MV-4-11 (cell line): Measurements from ENCODE around the gene TMEM119.

ENCODE experiments used
- DNase-seq: peaks from one replicate; lab custom pipeline; 2025; lab: John Stamatoyannopoulos, UW

TMEM119 gene, protein sequence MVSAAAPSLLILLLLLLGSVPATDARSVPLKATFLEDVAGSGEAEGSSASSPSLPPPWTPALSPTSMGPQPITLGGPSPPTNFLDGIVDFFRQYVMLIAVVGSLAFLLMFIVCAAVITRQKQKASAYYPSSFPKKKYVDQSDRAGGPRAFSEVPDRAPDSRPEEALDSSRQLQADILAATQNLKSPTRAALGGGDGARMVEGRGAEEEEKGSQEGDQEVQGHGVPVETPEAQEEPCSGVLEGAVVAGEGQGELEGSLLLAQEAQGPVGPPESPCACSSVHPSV

DNA sequence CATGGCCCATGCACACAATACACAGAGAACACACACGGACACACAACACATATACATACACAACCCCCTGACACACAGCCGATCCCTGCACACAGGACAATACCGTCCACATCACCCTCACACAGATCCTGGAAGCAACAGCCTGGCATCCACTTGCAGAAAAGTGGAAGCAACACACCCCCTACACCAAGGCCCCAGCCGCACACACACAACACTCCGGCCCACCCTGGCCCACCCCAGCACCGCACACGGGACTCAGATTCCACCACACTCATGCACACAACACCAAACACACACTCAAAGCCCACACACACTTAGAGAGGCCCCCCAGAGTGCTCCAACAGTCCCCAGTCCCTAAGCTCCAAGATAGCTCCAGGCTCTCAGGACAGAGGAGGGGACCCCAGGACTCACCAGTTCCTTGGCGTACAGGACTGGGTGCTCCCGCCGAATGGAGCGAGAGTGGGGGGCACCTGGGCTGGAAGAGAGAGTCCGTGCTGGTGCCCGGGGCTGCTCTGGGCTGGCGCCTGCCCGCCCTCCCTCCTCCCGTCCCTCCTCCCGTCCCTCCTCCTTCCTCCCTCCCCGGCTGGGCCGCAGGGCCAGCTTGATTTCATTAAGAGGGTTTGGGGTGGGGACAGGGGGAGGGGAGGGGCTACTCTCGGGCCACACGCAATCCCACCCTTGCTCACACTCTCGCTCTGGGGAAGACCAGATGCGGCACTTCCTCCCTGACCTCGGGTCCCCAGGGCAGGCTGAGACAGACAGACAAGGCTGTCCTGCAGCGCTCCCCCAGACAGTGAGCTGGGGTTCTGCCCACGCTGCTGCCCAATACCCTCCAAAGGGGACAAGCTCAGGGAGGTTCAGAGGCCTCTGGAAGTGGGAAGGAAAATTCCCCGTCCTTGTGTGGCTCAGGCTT lies at the start of gene TMEM119:
TMEM119 (minus strand) TSS at position 526 of the 913 bp plus-strand sequence. CDS start 5,701 bp downstream, outside the sequence.
- DNase-seq = peak; percentile 8

DNA sequence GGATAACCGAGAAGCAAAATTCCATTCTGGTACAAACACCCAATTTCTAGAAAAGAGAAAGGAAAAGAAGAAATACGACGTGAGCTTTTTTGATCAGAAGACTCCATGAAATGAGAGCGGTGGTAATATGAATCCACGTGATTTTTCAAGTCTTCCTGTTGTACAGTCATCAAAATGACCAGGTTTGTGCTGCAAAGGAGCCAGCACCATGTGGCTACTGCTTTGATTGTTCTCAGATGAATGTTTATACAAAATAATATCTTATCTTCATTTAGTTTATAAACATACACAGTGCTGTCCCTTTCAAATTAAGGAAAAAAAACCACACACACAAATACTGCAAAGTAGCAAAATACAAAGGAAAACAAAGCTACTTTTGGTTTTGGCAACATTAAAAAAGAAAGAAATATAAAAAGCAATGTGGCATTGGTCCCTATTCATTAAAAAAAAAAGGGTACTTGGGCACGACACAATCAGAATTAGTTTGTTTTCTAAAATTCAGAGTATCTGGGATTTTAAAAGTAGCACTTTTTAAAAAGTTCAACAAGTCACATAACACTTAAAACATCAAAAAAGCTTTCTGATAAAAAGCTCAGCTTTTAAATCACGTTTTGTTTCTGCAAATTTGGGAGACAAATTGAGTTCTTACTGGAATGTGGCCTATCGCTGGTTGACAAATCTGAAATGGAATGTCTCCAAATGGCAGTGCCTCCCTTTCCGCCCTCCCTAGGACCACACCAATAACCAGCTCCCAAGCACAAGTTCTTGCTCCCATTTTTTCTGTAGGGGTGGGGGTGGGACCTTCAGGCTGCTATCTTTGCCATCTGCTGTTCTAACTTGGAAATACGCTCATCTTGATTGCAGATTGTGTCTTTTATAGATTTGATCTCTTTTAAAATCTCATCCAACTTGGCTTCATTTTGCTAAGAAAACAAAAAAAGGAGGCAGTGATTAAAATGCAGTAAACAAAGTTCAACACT lies 49.0 kb upstream of the TMEM119 start:
- no peak for DNase-seq

DNA sequence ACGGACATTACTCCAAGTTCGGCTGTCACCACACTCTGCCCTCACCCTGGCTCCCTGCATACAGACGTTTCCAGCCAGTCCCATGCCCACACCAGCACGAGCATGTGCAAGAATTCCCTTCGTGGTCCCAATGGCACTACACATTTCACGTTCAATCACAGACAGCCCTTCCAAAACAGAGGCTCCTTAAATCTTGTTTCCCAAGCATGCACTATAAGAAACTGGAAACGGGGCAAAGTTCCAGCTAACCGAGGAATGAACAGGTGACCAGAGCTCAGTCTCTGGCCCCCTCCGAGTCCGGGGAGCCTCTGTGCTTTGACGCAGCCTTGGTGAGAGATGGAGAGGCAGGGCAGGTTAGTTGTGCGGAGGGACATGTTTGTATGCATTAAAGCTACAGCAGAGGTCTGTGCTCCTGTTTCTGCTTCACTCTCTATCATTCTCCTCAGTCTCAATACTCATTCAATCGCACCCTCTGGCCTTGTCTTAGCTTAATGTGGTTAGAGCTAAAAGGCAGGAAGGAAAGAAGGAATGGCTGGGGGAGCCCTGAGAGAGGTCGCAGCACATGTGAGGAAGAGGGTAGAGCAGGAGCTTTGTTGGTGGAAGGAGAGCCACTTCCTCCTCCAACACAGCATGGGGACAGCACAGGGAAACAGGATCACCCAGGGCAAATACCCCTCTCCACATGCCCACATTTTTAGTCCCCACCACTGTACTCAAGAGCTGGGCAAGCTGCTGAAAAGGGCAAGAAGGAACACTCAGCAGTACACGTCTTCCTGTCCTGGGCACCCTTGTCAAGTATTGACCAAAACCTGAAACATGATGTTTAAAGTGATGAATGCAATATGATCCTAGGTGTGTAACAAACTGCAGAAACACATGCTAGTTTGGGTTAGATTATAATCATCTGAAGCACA lies 48.1 kb upstream of the TMEM119 start:
- DNase-seq = peak; percentile 12

DNA sequence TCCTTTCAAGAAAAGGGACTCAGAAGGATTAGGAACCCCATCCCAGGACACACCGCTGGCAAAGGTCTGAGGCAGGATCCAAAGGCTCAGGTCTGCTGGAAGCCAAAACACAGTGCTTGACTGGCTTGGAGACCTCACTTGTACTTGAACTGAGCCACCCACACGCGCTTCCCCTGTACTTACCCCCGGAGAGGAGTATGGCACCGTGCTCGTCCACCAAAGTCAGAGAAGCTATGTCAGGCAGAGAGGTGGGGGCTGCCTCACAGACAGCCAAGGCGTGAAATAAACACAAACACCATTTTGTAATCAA lies 46.9 kb upstream of the TMEM119 start:
- no peak for DNase-seq

DNA sequence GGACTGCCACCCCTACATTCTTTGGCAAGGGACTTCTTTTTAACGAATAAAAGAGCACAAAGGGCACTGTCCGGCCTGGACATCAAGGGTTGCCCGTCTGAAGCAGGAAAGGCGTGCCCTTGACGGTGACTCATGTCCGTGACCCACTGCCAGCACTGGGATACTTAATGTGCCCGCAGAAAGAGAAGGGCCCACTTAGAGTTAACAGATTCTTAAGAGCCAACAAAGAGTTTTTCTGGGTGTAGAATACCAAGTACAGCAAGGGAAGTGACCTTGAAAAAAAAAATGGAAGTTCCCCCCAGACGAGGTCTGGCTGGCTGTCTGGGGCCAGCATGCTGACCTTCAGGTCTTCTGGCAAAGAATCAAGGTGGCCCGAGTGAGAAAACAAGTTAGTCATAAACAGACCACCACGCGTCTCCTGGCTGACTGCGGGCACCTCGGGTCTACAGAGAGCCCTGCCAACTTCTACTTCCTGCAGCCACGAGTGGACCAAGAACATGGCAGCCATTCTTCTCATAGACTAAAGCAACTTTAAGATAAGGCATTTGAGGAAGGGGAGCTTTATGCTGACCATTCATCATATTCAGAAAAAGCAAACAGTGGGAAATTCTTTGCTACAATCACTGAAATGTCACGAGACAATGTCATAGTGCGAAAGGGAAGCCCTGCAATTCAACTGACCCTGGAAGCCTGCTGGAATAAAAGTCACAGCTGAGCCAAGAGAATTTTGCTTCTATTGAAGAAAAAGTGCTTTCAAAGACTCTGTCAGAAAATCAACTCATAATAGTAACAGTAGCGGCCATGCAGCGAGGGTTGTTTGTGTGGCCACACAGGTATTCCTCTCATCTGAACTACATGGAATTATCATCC lies 46.3 kb upstream of the TMEM119 start:
- no peak for DNase-seq

DNA sequence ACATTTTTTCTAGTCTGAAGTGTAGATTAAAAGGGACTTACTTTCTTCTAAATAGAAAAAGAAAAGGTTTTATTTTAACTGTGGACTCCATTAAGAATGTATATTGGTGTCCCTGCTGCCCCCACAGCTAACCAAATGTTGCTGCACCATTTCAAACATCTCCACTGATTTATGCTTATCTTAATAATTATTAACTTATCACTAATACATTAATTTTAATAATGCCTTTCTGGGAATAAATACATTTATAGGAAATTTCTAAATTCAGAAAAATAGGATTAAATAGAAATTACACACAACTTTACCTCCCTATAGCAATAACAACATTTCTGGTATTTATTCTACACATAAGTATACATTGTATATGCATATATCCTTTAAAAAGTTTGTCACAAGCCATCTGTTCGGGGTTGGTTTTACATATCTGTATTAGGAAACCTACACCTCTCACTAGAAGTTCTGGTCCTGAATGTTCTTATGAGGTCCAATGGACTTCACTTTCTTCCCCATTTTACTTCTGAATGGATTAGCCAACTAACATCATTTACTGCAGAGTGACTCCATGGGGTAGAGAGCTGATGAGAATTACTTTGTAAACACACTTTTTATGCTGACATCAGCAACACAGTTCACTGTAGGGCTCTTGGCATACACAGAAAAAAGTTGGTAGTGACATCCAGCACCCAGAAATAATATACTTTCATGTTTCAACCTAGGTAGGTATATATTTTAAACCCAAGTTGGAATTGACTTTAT lies 45.2 kb upstream of the TMEM119 start:
- DNase-seq = no peak

DNA sequence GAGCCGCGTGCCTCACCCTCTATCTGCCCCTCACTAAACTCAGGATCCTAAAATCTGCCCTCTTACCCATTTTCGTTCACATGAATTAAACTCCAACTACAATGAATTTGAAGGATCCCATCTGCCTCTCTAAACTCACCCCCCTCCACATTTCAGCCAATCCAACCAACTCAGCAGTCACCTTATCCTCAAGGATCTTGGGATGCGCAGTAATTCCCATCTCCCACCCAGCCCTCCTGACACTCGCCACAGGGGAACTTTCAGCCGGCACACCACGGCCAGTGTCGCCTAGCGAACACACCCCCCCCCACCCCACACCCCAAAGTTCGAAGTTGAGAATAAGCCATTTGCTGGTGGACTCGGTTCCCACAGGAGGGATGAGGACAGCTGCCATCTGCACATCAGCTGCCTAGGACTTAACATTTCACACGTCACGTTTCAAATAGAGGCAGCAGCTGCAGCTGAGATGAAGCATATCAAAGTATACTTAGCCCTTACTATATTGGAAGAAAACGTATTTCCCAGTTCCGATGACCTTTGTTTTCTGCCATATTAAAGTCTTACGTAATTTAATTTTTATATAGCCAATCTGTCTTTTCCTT lies 44.5 kb upstream of the TMEM119 start:
- no peak for DNase-seq

DNA sequence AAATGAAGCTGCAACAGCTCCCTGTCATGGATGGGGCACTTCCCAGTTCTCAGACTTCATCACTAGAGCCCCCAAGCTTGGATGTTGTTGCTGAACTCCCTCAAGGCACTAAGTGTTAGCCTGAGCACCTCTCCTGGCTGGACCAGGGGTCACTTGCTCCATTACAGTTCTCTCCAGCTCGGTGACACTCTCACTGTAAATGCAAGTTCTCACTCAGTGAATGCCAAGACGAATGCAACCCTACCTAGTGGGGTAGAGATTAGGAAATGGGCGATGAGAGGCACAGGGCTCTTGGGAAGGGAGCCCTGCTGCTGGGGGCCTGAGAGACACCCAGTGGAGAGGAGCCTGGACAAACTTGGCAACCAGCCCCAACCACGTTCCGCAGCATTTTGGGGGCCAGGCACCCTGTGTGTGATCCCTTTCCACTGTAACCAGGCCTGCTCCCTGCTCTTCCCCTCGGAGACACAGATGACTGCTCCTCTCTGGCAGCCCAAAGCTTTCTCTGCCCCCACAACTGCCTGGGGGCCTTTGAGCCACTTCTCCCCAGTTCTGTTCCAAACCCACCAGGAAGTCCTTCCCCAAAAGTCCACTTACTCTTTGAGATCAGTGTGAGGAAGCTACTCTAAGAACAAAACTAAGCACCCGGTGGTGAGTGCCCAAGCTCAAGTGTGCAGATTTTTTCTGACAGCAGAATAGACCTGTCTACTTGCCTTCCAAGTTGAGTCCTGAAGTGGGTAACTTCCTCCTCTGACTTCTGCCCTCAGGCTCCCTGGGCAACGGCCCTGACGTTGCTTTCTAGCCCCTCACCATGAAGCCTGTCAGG lies 43.8 kb upstream of the TMEM119 start:
- peak; percentile 41 for DNase-seq

DNA sequence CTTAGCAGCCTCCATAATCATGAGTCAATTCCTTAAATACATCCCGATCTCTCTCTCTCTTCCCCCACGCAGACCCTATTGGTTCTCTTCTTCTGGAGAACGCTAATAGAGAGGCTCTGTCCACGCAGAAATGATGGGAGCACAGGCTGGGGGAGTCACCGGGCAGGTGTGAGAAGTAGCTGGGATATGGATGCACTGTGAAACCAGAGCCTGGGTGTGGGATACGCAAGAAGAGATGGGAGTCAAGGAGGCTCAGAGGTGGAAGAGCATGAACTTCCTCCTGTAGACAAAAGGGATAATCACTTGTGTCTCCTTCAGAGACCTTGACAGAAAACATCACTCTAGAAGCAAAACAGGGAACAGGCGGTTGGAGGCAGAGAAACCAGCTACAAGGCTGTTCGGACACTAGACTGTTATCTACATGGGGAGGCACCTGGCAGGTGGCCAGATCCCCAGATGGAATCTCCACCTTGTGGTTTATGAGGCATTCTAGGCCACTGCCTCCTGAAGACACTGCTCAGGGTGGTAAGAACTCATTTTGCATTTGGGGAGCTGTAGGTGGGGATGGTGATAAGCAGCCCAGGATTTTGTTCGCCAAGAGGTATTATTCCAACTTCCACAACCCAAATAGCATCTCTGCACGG lies 43.0 kb upstream of the TMEM119 start:
- DNase-seq = no peak

DNA sequence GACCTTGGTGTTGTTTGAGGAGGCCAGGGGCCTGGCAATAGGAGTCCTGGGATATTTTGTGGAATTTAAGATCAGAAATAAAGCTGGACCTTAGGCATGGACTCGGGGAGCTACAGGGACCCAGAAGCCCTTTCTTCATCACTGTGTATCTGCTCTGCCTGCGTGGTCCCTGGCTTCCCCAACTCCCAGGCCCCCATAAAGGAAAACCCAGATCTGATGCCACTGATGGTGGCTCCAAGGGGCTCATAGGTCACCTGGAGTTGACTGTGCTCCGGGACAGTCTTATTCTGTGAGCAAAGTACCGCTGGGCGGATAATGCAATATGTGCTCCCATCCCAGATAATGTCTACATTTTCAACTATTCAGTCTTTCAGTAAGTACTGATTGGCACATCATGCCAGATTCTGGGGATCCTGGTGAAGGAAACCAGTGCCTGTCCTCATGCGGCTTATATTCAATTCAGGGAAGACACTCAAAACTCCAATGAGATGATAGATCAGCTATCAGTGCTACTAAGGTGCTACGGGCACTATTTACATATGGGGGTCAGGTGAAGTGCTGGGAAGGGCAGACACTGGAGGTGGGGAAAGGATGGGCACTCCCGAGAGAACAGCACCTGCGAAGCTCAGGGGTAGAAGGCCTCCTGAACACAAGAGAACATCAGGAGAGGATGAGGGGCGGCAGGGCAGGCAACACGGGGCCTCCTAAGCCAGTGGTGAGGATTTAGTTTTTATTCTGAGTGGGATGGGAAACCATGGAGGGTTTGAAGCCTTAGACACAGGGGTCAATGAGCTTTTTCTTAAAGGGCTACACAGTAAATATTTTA lies 41.3 kb upstream of the TMEM119 start:
- no peak for DNase-seq

DNA sequence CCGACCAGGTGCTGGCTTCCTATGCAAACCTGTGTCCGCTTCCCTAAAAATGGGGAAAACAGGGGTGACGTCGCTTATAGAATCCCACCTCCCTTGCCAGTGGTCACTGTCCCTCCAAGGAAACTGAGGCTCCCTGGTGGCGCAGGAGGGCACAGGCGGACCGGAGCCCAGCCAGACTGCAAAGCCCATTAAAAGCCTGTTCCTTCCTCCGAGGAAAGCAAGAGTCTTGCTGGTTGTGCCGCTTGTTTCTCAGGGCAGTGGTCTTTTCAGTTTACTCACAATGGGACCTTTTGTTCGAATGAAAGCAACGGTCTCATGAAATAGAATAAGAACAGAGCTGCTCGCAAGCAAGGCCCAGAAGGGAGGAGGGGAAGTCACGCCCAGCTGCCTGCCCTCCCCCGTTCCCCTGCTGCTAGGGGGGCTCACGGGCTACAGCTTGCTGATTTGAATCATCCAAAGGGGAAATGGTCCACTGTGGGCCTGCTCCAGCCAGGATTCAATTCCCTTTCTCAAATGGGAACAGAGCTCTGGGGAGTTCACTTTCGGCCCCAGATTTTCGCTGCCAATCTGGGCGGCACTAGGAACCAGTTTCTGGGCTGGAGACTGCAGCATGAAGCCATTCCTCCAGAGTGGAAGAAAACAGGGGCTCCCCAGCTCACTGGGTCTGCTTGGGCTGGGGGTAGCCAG lies 40.4 kb upstream of the TMEM119 start:
- peak; percentile 68 for DNase-seq

DNA sequence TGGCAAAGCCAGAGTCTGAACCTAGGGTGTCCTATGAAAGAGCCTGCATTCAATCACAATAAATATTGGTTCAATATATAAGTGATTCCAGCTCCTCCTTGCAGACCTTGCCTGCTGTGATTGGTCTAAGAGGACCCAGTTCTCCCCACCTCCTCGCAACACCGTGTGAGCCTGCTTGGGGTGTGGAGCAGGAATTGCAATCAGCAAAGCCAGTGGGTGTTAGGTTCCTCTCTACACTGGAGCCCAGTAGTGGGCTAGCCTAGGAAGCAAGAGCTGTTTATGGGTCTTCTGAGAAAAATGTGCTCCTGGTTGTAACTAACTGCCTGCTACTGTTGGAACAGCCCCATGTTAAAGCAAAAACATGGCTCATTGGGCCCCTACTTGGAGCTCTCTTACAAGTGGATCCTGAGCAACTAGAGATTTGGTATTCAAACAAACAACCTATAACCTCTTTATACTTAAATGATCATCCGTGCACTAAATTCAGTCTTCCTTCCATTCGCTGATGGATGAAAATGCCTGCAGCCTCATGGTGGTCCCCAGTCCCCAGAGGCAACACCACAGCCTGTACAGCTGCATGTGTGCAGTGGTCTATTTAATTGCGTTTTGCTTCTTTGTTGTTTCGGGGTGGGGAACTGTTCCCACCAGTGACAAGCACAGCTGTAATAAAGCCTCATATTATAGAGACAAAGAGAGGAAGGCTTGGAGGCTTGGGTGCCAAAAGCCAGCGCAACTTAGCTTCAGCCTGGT lies 39.5 kb upstream of the TMEM119 start:
- DNase-seq = no peak

DNA sequence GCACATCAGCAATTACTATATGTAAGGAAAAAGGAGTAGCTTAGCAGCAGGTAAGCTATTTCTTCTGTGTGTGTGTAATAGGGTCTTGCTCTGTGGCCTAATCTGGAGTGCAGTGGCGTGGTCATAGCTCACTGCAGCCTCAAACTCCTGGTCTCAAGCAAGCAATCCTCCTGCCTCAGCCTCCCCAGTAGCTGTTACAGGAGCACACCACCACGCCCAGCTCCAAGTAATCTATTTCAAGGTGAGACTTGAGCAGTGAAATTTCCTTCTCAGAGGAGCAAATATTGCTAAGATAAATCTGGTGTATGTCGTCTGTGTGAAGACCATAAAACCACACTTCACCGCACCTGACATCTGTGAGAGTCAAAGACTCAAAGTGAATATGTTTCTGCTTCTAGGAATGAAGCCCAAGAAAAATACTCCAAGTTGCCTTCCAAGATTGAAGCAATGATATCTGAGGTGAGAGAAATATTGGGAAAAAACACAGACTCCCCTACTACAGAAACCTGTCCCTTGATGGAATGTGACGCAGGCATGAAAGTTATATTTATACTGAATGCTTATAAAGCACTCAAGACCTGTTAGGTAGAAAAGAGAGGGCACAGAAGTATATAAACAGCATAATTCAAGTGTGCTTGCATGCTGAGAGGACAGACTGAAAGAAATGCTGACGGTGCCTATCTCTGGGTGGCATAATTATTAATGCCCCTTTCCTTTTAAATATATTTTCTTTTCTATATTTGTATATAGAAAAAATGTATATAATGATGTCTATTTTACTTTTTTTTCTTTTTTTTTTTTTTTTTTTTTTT lies 38.3 kb upstream of the TMEM119 start:
- DNase-seq = no peak

DNA sequence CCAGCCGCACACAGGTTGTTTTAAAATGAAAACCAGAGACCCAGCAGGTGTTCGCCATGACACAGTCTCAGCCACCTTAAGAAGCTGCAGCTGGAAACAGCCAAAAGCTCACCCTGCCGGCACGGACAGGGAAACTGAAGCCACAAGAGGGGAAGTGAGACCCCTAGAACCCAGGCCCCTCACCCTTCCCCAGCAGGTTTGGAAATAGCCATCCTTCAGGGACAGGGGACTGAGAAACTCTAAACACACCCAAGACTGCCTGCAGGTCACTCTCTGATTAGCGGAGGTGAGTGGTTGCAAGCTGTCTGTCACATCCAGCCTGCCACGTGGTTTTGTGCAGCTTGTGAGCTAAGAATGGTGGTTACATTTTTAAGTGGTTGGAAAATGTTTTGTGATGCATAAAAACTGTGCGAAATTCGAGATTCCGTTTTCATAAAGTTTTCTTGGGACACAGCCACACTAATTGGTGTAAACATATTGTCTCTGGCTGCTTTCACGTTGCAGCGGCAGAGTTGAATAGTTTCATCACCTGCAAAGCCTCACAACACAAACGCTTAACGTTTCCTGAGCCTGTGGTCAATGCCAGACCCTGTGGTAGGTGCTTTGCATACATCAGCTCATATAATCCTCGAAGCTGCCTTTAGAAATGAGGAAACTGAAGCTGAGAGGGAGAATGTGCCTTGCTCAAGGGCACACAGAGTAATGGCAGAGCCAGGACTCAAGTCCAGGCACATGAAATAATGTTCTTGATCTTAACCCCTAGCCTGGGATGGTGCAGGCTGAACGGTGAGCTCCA lies 37.5 kb upstream of the TMEM119 start:
- DNase-seq = peak; percentile 96
